Neuron (in vitro differentiated cells): ENCODE data around the gene STAT3.
"Not testable (repeated sequence)": the region's sequence is repeated elsewhere in the genome, so short reads cannot be mapped to it uniquely, and the experiment has no call there.

Experiments
- H2AFZ ChIP-seq: one replicate; pipeline ENCODE4 v1.6.1; 2013; ENCODE audit warnings: low read depth, mild to moderate bottlenecking, inconsistent platforms, low read length, moderate library complexity
- H3K27me3 ChIP-seq: one replicate; pipeline ENCODE4 v1.6.1; 2013; ENCODE audit warnings: low read length; ENCODE audit not compliant: insufficient read depth
- H3K36me3 ChIP-seq: one replicate; pipeline ENCODE4 v1.6.1; 2013; ENCODE audit warnings: low read length; ENCODE audit not compliant: insufficient read depth
- H3K4me1 ChIP-seq: one replicate; pipeline ENCODE4 v1.6.1; 2013; ENCODE audit warnings: low read length; ENCODE audit not compliant: insufficient read depth
- H3K4me3 ChIP-seq: 2 replicates; pipeline ENCODE4 v1.5.1; 2013; ENCODE audit warnings: mild to moderate bottlenecking, low read length, moderate library complexity
- H3K9me3 ChIP-seq: one replicate; pipeline ENCODE4 v1.6.1; 2013; ENCODE audit warnings: low read length

The STAT3 gene

DNA sequence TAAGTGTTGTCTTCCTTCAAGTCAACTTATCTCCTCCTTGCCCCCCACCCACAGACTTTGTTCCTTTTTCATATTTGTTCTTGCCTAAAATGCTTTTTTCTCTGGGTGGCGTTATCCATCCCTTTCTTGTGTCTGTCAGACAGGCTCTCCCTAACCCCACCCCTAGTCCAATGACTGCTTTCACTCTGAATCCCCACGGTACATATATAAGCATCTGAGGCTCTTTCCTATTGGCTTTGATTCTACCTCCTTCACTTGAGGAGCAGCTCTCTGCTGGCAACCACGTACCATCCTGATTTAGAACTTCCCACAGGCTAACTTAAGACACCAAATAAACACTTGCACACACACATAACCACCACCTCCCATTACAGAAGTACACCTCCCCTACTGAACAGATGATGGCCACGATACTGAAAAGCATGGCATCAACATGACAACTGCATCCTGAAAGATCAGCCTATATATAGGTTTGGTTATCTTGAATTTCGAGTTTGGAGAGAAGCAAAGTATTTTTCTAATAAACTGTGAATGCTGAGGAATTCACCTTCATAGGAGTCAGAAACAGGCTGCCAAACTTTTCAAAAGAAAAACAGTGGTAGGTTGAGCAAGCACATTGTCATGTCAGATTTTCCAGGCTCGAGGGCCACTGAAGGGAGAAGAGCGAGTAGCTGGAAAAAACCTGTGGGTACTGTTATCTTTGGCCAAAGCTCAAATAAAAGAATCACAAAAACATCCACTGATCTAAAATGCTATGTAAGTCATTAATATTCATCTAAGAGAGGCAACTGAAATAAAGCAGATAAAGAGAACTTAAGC is 24.3 kb downstream of the STAT3 start:
- Histone ChIP-seq H3K27me3 (no peaks in the 10 kb centered on the region), H2AFZ (no peak overlapping the region), H3K4me3 (no peak overlapping the region), H3K36me3 (peaks cover 13% of the 10 kb centered on the region), H3K4me1 (peaks cover 33% of the 10 kb centered on the region), H3K9me3 (peaks cover 1% of the 10 kb centered on the region)

DNA sequence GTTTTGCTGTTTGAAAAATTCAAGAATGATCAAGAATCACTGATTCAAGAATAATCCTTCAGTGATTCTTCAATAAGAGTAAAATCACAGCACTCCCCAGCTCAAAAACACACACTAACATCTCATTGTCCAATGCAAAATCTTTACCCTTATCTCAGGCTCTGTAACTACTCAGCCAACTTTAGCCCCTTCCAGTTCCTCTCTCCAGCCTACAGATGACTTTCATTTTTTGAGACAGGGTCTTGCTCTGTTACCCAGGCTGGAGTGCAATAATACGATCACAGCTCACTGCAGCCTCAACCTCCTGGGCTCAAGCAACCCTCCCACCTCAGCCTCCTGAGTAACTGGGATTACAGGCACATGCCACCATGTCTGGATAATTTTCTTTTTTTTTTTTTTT is 25.0 kb downstream of the STAT3 start:
- Histone ChIP-seq H2AFZ (no peak overlapping the region), H3K4me1 (peaks cover 33% of the 10 kb centered on the region), H3K36me3 (peaks cover 13% of the 10 kb centered on the region), H3K27me3 (no peaks in the 10 kb centered on the region), H3K4me3 (no peak overlapping the region), H3K9me3 (peaks cover 1% of the 10 kb centered on the region)

DNA sequence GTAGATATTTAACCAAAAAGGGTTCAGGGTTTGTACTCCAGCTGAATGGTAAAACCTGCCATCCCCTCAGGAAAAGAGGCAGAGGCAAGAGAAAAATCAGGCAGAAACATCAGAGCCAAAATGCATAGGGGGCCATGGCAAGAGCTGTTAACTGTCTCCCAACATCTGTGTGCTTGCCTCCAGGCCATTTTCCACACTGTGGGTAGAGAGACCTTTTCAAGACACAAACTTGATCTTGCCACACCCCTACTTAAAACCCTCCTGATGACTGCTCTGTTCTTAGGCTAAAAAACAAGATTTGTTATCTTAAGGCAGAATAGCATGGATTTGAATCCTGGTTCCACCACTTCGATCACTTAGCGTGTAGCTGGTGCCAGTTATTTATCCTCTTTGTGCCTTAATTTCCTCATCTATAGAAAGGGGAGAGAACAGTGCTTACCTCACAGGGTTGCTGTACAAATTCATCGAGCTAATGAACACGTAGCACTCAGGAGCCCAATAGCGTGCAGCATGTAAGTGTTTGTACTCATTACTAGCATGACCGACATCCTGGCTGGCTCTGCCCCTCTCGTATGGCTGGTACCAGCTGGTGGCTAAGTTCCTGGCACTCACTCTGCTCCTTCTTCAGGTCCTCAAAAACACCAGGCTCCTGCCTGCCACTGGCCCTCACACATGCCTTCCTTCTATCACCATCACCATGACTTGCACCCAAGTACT is 25.8 kb downstream of the STAT3 start:
- H3K27me3 ChIP-seq, result no peaks in the 10 kb centered on the region
- peaks cover 13% of the 10 kb centered on the region for H3K36me3 ChIP-seq
- peaks cover 1% of the 10 kb centered on the region for H3K9me3 ChIP-seq
- H3K4me3 ChIP-seq, result no peak overlapping the region
- H2AFZ ChIP-seq, result no peak overlapping the region
- H3K4me1 ChIP-seq, result peaks cover 24% of the 10 kb centered on the region

DNA sequence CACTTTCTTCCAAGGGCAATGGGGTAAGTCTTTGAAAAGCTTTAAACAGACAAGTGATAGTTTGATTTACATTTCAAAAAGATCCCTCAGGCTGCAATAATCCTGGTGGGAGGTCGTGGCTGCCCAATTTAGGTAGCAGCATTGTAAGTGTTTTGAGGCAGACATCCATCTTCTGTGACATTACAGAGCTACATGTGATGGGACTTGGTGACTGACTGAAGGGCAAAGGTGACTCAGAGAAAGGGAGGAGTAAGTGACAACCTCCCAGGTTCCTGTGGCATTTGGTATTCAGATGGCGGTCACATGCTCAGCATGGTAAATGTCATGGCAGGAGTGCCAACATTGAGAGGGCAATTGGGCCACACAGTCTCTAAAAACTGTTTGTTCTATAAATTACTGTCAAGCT is 26.5 kb downstream of the STAT3 start:
- peaks cover 20% of the 10 kb centered on the region for H3K4me1 ChIP-seq
- peaks cover 13% of the 10 kb centered on the region for H3K36me3 ChIP-seq
- H3K27me3 ChIP-seq, result no peaks in the 10 kb centered on the region
- H3K9me3 ChIP-seq, result peaks cover 1% of the 10 kb centered on the region
- no peak overlapping the region for H2AFZ ChIP-seq
- H3K4me3 ChIP-seq, result no peak overlapping the region

DNA sequence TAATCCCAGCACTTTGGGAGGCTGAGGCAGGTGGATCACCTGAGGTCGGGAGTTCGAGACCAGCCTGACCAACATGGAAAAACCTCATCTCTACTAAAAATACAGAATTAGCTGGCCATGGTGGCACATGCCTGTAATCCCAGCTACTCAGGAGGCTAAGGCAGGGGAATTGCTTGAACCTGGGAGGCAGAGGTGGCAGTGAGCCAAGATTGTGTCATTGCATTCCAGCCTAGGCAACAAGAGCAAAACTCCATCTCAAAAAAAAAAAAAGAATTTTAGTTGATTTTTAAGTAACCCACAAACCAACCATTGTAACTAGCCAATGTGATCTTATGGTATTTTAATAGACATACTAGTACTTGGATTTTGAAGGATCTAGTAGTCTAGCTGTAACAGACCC is 27.9 kb downstream of the STAT3 start:
- peaks cover 20% of the 10 kb centered on the region for H3K4me1 ChIP-seq
- not testable (repeated sequence) for H3K4me3 ChIP-seq, H3K9me3 ChIP-seq, H2AFZ ChIP-seq, H3K27me3 ChIP-seq
- H3K36me3 ChIP-seq, result peaks cover 18% of the 10 kb centered on the region

DNA sequence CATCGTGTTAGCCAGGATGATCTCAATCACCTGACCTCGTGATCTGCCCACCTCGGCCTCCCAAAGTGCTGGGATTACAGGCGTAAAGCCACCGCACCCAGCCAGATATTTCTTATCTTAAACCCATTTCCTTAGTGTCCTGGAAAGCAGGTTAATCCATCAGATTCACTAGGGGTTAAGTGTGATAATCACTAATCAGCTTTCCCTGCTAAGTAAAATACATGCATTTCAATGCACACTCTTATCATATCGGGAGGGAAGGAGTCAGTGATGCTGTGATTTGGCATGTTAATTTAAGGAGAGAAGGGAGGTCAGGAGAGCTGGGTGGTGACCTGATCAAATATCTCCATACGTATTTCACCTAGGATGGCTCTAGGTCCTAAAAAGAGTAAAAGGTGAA is 29.1 kb downstream of the STAT3 start:
- Histone ChIP-seq H3K4me1 (peaks cover 20% of the 10 kb centered on the region), H3K9me3 (peaks cover 1% of the 10 kb centered on the region), H3K27me3 (no peaks in the 10 kb centered on the region), H3K36me3 (peaks cover 9% of the 10 kb centered on the region), H2AFZ (no peak overlapping the region), H3K4me3 (no peak overlapping the region)

DNA sequence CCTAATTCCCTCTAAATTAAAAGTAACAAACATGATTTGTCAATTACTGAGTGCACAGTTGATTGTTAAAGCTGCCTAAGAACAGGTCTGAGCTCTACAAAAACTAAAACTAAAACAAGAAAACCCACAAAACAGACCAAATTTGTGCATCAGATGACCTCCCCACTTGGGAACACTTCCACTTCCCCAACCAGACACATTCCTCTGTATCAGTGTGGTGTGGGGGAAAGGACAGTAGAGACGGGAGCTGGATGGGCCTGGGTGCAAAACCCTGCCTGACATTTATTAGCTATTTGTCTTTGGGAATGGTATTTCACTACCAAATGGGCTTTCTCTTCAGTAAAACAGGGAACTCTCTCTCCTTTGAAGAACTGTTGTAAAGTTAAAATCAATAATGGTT is 29.8 kb downstream of the STAT3 start:
- Histone ChIP-seq H3K27me3 (no peaks in the 10 kb centered on the region), H3K36me3 (peaks cover 9% of the 10 kb centered on the region), H3K9me3 (peaks cover 1% of the 10 kb centered on the region), H3K4me1 (peaks cover 20% of the 10 kb centered on the region), H2AFZ (no peak overlapping the region), H3K4me3 (no peak overlapping the region)

DNA sequence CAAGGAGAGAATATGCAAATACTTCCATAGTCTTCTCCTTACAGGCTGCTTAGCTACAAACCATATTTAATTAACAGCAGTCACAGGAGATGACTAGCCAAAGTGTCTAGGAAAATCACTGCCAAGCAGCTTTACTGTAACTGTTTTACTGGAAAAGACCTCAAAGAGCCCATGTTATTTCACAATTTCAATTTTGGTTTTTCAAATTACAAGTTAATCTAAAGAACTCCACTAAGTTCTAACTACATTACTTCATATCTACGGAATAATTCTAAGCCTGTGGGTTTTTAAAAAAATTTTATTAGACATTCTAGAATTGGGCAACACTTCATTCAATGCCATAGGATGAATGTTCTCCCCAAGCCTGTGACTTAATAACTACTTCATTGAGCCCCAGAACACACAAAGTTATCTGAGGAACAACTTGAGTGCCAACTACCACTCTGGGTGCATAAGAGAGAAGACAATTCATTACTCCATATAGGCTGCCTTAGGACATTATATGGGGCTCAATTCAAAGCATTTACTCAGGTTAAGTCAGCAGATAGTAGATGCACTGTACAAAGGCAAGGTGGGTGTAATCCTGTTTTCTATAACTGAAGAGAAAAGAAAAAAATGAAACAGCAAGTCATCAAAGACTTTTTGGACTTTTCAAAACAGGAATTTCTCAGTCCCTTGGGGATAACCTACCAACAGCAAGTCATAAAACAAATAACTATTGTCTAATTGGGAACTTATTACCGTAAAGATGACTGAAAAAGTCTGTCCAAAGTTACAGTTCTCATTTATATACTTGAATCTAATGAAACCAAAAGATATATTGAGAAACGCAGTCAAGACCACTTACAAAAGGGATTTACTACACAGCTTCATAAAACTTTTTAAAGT is 33.0 kb downstream of the STAT3 start:
- Histone ChIP-seq H3K4me1 (no peaks in the 10 kb centered on the region), H3K9me3 (no peaks in the 10 kb centered on the region), H2AFZ (no peak overlapping the region), H3K36me3 (peaks cover 6% of the 10 kb centered on the region), H3K4me3 (no peak overlapping the region), H3K27me3 (no peaks in the 10 kb centered on the region)

DNA sequence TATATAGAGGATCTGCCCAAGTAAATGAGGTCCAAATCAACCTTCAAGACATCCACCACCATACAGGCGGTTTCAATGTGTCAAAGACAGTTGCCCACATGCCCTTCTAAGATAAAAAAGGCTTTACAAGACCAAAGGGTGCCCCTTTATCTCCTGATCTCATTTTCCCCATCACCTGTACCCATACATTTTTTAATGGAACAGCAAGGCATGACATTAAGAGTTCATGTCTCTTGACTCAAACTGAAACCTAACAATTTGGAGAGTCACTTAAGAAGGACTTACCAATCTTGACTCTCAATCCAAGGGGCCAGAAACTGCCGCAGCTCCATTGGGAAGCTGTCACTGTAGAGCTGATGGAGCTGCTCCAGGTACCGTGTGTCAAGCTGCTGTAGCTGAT is 40.1 kb downstream of the STAT3 start:
- Histone ChIP-seq H3K4me1 (peaks cover 13% of the 10 kb centered on the region), H3K36me3 (peaks cover 41% of the 10 kb centered on the region), H3K4me3 (no peak overlapping the region), H3K9me3 (no peaks in the 10 kb centered on the region), H2AFZ (no peak overlapping the region), H3K27me3 (no peaks in the 10 kb centered on the region)

DNA sequence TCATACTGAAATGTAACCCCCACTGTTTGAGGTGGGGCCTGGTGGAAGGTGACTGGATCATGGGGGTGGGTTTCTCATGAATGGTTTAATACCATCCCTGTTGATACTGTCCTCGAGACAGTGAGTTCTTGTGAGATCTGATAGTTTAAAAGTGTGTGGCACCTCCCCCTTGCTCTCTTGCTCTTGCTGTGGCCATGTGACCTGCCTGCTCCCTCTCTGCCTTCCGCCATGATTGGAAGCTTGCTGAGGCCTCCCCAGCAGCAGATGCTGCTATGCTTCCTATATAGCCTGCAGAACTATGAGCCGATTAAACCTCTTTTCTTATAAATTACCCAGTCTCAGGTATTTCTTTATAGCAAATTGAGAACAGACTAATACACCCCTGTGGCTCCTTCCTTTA is 40.6 kb downstream of the STAT3 start:
- peaks cover 45% of the 10 kb centered on the region for H3K36me3 ChIP-seq
- H3K27me3 ChIP-seq, result no peaks in the 10 kb centered on the region

DNA sequence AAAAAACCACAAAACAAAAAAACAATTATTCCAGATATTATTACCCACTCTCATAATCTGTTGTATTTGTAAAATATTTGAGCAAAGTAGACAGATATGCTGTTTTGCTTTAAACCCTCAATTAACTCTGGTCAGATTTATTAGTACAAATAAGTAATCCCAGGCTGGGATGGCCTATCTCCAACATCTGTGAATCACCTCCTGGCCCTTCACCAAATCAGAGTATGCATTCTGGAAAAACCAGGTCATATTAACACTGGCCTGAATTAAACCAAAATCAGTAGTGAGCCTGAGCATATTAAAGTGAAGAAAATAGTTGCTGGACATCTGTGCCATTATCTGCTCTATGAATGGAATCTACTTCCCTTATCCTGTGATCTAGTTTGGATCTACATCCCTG is 41.0 kb downstream of the STAT3 start:
- peaks cover 49% of the 10 kb centered on the region for H3K36me3 ChIP-seq
- H3K27me3 ChIP-seq, result no peaks in the 10 kb centered on the region
- H3K4me3 ChIP-seq, result no peak overlapping the region
- peaks cover 13% of the 10 kb centered on the region for H3K4me1 ChIP-seq
- H3K9me3 ChIP-seq, result no peaks in the 10 kb centered on the region
- H2AFZ ChIP-seq, result no peak overlapping the region

More for the DNA sequence above, 40.6 kb downstream of the STAT3 start:
- Histone ChIP-seq H3K9me3 (no peaks in the 10 kb centered on the region), H3K4me3 (no peak overlapping the region), H2AFZ (no peak overlapping the region), H3K4me1 (peaks cover 13% of the 10 kb centered on the region)

DNA sequence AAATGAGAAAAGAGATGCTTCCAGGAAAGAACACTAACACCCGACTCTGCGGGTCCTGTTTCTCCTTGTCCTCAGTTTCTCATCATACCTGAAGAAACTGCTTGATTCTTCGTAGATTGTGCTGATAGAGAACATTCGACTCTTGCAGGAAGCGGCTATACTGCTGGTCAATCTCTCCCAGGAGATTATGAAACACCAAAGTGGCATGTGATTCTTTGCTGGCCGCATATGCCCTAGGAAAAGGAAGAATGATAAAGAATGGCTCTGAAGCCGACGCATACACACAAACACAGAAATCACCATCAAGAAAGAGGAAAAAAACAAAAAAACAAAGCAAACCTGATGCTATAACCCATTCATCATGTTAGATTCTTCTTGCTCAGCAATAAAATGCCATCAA is 41.8 kb downstream of the STAT3 start:
- Histone ChIP-seq H3K4me3 (no peak overlapping the region), H3K36me3 (peaks cover 54% of the 10 kb centered on the region), H3K9me3 (no peaks in the 10 kb centered on the region), H3K27me3 (no peaks in the 10 kb centered on the region), H3K4me1 (peaks cover 13% of the 10 kb centered on the region), H2AFZ (no peak overlapping the region)
